Right ventricle myocardium superior (tissue), 1 donor: ENCODE measurements around the gene ROPN1. TPM values are rescaled to one million over a fixed set of nuclear protein-coding genes. Genes with fewer than 3 reads are reported as not detected.
A peak's percentile ranks its signal among the peaks of the same experiment; 100 is the strongest.
"Not testable (repeated sequence)": the region's sequence is repeated elsewhere in the genome, so short reads cannot be mapped to it uniquely, and the experiment has no call there.

Source experiments
- ATAC-seq: fragments of 200-7000 bp; cut with Tn5 transposase; one replicate; pipeline ENCODE4 v1.9.1; 2020; ENCODE audit warnings: mild to moderate bottlenecking; ENCODE audit not compliant: poor library complexity
- DNase-seq: peaks from one replicate; pipeline ENCODE4 v3.0.0-alpha.2; 2020
- intact Hi-C: fragments of 100-400 bp; cut with DNase I; formaldehyde crosslinking; loops from one replicate; pipeline ENCODE4 v1.11.2; 2022
- total RNA-seq: library from RNA; stranded (reverse); fragmentation: NEBNext Ultra II Directional; extraction: Animal tissue kit (Norgen Biotek cat#: 25700); gene quantifications from one replicate; pipeline ENCODE4 v1.2.1, GENCODE V29; 2021
- donor health status: DM: no; HTN: yes; CAD: no; lungs with severe emphysema.

The ROPN1 gene
- total RNA-seq, 1 donor from 2014 or later: not detected

DNA sequence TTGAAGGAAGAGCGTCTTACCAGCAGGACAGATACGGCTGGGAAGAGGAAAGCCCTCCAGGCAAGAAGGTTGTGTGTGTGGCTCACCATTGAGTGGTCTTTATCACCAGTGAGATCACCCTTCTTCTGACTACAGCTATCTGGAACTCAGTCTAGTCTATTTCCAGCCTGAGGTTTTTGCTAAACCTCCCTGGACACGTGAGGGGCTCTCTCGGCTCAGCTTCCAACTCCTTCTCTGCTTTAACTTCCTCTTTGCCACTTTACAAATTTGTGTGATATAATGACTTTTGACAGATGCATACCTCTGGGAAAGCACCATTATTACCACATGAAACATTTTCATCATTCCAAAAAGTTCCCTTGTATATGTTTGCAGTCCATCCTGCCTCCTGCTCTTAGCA, 15.3 kb upstream of the ROPN1 start:
- ATAC-seq: no peak
- DNase-seq: no peak
- intact Hi-C loops: no loop called here

DNA sequence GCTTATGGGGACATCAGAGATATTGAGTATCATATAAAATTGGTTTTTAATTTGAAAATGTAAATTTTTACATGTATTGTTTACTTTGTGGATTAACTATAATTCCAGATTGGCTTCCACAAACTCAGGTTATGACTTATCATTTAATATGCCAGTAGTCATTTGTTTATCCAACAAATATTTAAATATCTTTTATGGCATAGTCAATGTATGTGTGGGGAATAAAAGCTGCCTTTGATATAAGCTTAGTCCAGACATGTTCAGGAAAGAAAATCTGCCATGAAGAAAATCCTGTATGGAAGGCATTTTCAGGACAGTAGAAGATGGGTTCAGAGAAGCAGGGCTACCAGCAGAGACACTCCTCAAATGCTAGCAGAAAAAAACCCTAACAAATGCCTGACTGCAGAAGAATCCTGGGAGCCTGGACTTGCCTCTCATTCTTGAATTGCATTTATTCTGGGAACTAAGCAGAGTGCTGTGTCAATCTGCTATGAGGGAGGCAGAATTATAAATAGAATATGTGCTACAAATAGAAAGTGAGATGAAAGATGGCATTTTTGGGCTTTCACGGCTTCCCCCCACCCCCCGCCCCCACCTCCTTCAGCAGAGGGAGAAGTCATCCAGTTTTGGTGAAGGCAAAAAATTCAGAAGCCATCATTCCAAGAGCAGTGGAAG, 10.6 kb upstream of the ROPN1 start:
- intact Hi-C loops, DNase-seq, ATAC-seq: not testable (repeated sequence)

DNA sequence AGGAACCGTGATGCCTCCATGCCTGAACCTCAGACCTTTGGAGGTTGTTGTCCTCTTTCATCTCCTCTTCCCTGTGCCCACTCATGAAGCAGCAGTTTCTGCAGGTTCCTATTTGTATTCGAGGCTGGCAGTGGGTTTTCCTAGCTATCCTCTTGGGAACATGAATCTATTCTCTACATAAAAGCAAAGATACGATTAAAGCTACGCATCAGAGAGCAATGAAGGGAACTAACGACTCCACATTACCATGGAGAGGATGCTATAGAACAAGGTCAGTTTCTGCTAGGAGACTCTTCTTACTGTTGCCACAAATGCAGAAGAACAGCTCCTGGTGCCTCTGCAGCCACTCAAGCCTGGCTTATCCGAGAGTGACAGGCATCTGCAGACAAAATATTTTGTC, 9.4 kb upstream of the ROPN1 start:
- intact Hi-C loops, DNase-seq, ATAC-seq: not testable (repeated sequence)

DNA sequence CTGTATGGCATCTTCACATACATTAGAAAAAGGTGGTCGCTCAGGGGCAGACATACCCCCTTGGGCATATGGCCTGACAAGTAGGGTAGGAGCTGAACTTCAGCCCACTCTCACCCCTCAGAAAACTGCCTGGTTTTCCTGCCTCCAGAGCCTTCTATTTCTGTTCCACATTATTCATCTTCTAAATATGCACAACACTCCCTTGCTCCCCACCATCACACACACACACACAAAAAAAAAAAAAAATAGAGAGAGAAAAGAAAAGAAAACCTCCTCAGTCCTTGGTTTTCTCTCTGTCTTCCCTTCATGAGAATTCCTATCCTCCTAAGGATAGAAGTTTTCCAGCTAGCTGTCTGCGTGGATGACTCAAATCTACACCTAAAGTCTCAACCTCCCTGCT, 5.6 kb upstream of the ROPN1 start:
- no peak for ATAC-seq
- DNase-seq: no peak

DNA sequence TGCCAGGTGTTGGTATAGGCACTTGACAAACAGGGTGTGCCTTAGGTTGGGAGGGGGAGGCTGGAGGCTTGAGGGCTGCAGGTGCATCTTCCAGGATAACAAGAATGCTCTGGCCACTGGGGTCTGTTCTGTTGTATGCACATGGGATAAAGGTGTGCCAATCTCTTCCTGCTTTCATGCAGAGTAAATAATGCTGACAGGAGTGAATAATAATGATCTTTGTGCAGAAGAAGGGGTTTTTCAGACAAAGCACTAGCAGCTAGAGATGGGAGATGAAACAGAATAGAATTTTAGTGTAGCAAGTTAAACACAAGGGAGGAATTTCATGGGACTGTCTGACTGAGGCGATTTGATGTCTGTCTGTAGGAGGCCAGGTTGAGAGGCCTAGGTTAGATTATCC, 1.9 kb upstream of the ROPN1 start:
- ATAC-seq: no peak
- intact Hi-C loops: no loop called here
- DNase-seq: no peak

More for the DNA sequence above, 5.6 kb upstream of the ROPN1 start:
- intact Hi-C loops: no loop called here

DNA sequence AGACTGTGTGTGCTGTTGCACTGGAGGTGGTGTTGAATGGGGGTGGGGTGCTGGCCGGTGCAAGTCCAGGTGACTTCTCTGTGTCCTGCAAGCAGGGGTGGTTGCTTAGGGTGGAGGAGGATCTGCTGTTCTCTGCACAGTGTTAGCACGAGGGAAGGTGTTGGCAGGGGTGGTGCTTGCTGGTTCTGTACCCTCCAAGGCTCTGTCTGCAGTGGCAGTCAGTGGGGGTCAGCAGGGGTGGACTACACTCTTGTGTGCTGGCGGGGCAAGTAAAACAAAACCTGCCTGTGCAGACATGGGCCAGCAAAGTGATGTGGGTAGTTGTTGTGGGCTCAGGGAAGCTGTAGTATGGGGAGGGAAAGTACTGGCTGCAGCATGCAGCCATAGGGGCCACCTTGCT, 5.5 kb downstream of the ROPN1 start:
- ATAC-seq: no peak
- intact Hi-C loops: no loop called here

DNA sequence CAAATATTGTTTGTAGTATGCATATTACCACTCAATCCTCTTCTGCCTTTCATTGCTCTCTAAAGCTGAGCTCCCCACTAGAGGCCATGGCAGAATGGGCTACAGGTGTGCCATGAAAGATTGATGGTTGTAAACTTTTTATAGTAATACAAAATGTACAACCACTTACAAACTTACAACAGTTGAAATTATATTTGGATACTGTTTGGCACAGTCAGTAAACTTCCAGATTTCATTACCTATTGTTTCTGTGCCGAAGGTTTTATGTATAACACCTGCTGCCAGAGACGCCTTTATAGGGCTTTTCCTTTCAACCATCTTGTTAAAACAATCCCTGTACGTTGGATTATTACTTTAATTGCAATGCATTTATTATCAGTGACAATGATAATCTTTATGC, 7.0 kb downstream of the ROPN1 start:
- no peak for DNase-seq
- ATAC-seq: no peak
- intact Hi-C loops: no loop called here

More for the DNA sequence above, 5.5 kb downstream of the ROPN1 start:
- no peak for DNase-seq

DNA sequence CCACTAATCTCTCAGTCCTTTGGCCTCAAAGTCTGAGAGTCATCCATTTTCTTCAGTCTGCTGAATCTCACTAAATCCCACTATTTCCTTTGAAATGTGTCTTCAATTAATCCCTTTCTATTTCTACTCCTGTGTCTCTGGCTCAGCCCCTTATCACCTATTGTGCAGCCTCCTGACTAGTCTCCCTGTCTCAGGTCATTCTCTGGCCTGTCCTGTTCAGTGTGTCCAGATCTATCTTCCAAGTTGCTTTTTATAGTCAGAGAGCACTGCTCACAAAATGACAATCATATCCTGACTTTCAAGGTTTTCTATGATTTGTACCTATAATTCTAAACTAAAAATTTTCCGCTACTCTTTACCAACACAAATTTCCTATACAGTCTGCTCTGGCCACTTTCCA, 7.6 kb downstream of the ROPN1 start:
- intact Hi-C loops: no loop called here
- no peak for DNase-seq
- peak; percentile 54 for ATAC-seq

DNA sequence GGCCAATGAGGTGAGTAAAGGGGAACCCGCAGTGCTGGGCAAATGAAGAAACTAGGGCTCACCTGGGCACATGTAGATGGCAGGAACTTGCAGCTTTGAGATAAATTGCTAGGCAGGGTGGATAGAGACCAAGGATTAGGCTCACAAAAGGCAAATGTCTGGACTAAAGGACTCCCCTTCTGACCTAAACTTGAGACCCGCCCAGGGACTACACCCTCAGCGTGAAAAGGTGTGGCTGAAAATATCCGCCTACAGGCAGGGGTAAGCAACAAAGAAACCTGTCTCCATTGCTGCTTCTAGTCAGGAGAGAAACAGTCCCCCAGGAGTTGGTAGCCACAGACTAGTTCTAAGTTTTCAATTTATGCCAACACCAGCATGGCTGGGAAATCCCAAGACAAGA, 10.6 kb downstream of the ROPN1 start:
- DNase-seq, intact Hi-C loops, ATAC-seq: not testable (repeated sequence)

DNA sequence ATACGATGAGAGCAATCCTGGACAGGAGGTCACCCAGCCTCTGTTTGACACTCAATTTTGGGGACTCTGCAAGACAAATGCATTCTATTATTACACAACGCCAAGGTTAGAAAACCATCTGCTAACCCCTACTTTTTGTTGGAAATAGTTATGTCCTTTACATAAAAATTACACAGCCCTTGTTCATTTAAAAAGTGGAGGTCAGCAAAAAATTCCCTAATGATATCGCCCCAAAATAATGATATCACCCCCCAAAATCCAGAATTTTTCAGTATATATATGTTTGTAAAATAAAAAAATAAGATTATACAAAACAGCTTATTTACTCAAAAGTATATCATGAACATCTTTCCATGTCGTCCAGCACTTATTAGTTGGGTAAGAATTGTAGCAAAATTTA, 11.4 kb downstream of the ROPN1 start:
- DNase-seq (no peak), ATAC-seq (no peak)
- intact Hi-C loops: no loop called here

DNA sequence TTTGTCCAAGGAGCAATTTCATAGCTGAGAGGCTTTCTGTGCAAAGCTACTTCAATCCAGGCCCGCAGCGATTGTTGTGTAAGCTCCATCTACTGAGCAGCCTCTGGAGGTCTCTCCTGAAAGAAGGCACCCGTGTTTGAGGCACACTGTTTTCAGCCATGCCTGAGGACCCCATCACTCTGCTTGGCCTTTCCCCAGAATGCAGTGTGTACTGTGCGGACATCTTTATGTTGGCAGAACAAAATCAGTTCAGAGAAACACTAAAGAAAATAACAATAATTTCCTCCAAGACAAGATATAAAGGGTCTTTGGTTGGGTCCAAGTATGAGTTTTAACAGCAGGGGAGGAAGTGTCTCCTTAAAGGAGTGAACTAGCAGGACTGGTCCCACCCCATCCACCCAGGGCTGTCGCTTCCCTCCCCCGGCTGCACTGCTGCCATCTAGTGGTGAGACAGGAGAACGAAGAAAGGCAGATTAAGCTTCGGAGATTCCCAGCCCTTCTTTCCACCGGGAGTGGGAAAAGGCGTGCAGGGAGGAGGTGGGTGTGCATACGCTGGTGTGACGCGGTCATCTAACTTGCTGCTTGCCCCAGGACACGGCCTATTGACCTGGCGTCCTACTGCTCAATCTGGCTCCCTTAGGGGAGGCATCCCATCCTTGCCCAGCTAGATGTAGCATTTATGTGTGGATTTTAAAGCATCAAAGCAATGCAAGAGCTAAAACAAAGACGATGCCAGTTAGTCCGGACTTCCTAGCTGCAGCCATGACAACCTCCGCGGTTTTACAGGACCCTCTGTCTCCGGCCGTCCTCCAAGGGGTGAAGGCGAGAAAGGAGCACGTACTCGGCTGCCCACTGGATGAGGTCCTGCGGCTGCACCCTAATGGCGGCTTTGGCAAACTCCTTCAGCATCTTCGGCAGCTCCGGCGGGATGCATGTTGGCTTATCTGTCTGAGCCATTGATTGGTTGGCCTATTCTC, 12.1 kb downstream of the ROPN1 start:
- DNase-seq, intact Hi-C loops: not testable (repeated sequence)
- peak; percentile 90 for ATAC-seq

DNA sequence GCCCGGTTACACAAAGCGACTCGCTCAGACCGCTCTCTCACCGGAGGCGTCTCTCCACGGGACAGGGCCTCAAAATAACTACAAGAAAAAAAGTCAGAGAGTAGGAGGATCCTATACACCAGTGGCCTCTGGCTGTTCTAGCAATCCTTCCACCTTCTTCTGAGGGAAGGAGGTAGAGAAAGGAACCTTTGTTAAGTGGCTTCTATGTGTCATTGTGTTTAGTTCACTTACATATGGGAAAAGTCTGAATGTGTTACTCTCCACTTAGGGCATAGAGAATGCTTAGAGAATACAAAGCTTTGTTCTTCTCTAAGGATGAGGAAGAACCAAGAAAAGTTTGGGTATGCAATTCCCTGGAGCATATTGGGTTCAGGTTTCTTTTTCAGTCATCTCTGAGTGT, 15.0 kb downstream of the ROPN1 start:
- DNase-seq, intact Hi-C loops, ATAC-seq: not testable (repeated sequence)

DNA sequence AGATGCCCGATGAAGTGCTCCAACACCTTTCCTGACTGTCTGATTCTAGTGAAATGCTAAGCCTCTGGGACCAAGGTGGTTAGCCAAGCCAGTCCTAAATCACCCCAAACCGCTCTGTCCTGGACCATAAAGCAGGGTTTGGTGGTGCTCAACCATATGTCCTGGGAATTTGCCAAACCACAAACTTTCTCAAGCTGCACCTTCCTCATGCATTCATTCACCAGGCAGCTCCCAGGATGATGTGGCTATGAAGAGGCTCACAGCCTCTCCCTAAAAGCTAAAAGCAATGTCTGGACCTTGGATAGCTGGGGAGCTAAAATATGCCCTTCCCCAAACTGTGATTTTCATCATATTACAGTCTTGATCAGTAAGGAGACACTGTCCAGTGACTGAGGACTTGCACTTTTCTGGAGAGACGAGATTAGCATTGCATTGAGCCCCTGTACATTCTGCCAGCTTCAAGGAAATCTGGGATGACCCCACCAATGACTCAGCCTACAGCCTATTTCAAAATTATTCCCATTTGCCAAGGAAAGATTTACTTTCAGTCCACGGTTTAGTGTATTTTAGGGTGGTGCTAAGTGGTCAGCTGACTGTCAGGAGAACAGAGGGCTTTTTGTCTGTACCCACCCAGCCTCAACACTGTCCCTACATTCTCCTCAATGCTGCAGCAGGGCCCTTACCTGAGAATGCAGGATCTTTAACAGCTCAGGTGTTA, 15.6 kb downstream of the ROPN1 start:
- intact Hi-C loops, ATAC-seq, DNase-seq: not testable (repeated sequence)

DNA sequence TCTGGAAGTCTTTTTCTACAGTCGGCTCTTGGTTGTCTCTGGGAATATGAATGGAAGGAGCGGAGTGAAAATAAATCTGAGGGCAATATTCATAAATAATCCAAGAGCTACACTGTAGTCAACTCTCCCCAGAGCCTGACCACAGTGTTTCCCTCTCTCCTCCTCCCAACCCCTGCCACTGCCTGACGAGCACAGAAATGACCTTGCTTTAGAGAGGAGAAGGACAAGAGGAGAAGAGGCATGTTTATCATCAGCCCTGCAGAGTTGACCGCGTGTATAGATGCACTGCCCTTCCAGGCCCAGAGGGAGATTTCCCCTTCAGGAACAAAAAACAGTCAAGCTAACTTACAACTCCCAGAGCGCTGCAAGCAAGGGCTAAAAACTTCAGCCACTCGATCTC, 16.9 kb downstream of the ROPN1 start:
- ATAC-seq: peak; percentile 49
- intact Hi-C loops, DNase-seq: not testable (repeated sequence)

DNA sequence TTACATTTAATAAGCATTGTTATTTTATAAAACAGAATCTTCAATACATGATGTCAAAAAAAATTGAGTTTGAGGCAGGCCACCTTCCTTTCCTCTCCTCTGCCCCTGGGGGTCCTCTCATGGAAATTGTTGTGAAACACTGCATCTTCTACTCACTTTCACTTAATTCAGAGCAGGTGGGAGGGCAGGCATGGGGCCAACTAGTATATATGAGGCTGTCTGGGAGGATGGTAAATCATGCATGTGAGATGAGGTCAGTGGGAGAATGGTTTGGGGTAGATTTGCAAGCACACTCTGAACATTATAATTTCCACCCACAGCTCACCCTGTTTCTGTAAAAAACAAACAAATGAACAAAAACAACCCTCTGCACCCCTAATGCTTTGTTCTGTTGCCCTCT, 20.5 kb downstream of the ROPN1 start:
- DNase-seq: no peak
- ATAC-seq: no peak
- intact Hi-C loops: no loop called here

DNA sequence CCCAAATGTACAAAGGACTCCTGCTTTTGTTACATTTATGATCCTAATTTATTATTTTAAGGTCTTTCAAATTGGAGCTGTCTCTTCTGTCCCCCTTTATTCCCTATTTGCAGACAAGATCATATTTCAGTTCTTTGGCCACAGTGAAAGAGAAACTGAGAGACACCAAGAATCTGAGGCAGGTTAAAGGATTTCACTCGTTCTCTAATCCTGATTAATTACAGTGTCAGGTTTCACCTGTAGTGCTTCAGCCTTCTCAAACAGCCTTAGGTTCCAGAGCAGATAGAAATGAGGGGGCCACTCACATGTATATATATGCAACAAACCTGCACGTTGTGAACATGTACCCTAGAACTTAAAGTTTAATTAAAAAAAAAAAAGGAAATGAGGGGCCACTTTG, 24.7 kb downstream of the ROPN1 start:
- intact Hi-C loops, DNase-seq, ATAC-seq: not testable (repeated sequence)

DNA sequence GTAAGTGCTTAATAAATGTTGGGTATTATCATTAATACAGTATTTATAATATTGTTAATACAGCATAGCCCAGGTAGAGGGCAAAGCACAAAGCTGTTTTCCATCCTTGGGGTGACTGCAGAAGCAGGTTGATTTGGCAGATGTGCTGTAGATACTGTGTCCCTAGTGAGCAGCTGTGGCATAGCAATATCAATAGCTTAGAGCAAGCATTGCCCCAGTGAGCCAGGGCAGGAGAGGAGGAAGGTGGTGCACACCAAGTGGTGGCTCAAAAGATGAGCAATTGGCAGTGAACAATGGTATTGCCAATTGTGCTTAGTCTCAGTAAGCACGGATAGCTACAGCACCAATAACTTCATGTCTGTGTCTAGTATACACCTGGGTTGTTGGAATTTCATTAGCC, 25.1 kb downstream of the ROPN1 start:
- ATAC-seq, intact Hi-C loops, DNase-seq: not testable (repeated sequence)

DNA sequence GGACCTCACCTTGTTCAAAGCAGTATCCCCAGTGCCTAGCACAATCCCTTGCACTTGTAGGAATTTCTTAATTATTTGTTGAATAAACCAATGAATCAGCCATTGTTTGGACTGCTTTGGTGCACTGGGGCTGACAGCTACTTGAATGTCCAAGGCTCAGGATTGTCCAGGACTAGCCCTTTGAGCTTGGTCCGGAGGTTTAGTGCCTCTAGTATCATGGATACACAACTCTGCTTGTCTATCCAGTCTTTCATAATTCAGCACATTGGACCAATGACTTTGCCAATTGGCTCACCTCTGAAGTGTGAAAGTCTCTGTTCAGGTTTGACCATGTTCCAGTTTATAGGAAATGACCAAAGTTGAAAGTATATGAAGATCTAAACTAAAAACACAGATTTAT, 27.1 kb downstream of the ROPN1 start:
- intact Hi-C loops, ATAC-seq, DNase-seq: not testable (repeated sequence)

DNA sequence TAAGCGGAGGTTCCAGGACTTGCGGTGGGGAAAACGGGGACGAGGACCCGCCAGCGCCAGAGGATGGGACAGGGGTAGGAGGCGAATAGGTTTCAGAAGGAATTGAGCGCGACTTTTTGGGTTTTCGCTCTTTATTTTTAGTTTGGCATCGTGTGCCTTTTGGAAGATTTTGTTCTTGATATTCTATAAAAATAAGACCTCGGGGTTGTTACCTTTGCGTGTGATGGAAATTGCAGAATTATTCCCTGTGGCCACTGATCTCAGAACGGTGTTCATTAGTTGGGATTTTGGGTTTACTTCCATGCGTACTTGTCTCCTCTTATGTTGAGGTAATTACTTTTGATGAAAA, 30.4 kb downstream of the ROPN1 start:
- ATAC-seq (no peak), DNase-seq (no peak)
- intact Hi-C loops: no loop called here
